SKM-1 (cell line): ENCODE data around the gene EPB41L2.
"Not testable (repeated sequence)": the region's sequence is repeated elsewhere in the genome, so short reads cannot be mapped to it uniquely, and the experiment has no call there.

Experiments
- DNase-seq: peaks from one replicate; lab custom pipeline; 2025; ENCODE audit not compliant: unreplicated experiment; lab: John Stamatoyannopoulos, UW

Gene EPB41L2

GRCh38 chr6:131005439-131006016, 57.5 kb downstream of the EPB41L2 start:
- no peak for DNase-seq

- DNase-seq = no peak
Measured at GRCh38 chr6:131004936-131005335, 58.1 kb downstream of the EPB41L2 start.

- DNase-seq = no peak
Measured at GRCh38 chr6:131004387-131004755, 58.7 kb downstream of the EPB41L2 start.

GRCh38 chr6:131003488-131004386, 59.3 kb downstream of the EPB41L2 start:
- DNase-seq = no peak

GRCh38 chr6:131002661-131002980, 60.4 kb downstream of the EPB41L2 start:
- no peak for DNase-seq

DNA sequence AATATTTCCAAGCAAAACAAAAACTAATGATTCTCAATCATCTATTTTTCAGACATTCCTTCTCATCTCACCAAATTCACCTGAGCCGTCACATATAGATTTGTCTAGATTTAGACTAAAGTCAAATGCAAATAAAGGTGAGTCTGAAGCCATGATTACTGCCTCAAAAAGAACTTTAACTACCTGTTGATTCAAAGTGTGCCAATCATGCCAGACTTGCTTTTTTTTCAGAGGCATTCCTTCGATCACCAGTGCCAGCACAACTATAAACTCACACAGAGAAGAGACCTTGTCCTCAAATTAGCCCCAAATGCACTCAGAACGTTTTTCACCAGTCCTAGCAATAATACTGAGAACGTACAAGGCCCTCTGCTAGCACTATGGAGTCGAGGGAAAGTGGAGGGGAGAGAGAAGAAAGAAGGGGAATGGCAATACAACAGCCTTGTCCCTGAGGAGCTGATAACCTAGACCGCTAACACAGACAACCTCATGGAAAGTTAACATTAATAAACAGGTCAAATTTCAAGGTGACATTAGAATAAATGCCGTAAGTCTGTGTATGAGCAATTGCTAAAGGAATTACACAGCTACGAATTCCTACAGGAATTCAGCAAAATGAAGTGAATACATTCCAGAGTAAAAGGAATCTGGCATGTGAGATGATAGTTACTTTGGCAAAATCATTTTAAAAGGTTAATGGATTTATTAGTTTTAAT, 60.9 kb downstream of the EPB41L2 start:
- no peak for DNase-seq

DNA sequence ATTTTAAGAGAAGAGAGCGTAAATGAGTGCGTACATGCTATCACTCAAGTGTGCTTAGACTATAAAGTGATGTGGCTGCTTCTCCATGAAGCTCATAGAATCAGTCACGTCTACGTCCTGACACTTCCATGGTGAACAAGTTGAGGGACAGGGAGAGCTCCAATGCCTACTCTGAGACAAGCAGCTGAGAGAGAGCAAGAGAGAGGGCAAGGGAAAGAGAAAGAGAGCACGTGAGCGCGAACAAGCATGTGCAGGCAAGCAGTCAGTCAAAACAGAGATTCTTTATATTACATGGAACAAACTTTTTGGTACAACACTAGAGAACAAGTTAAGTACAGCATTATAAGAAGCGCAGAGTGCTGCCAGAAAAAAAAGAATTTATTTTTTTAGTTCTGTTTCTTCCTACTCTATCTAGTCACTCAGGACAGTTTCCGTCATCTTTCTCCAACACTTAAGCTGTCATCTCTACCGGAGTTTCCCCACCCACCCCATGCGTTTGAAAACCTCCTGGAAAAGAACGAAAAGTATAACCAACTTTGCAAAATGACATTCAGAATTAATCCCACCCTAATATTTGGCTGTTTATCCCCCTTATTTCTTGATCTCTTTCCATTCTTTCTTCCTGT, 61.8 kb downstream of the EPB41L2 start:
- no peak for DNase-seq

DNA sequence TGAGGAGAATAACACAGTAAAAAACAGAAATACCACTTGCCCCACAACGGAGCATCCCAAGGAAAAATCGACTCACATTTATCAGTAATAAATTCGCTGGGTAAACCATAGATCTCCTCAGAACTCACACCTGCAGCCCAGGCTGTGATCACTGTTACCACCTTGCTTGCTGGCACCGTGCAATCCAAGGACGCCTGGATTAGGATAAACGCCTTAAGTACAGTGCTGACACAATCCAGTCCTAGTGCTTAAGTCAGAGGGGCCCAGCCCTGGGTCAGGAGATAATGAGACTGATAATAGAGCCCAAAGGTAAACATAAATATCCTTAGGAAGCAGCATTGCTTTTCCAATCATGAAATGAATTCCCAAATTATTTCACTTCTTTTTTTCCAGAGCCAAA, 62.5 kb downstream of the EPB41L2 start:
- no peak for DNase-seq

- DNase-seq = no peak
Measured at GRCh38 chr6:130997061-130997753, 65.8 kb downstream of the EPB41L2 start.

- no peak for DNase-seq
Measured at GRCh38 chr6:130996635-130997034, 66.4 kb downstream of the EPB41L2 start.

- no peak for DNase-seq
Measured at GRCh38 chr6:130995783-130996447, 67.1 kb downstream of the EPB41L2 start.

DNA sequence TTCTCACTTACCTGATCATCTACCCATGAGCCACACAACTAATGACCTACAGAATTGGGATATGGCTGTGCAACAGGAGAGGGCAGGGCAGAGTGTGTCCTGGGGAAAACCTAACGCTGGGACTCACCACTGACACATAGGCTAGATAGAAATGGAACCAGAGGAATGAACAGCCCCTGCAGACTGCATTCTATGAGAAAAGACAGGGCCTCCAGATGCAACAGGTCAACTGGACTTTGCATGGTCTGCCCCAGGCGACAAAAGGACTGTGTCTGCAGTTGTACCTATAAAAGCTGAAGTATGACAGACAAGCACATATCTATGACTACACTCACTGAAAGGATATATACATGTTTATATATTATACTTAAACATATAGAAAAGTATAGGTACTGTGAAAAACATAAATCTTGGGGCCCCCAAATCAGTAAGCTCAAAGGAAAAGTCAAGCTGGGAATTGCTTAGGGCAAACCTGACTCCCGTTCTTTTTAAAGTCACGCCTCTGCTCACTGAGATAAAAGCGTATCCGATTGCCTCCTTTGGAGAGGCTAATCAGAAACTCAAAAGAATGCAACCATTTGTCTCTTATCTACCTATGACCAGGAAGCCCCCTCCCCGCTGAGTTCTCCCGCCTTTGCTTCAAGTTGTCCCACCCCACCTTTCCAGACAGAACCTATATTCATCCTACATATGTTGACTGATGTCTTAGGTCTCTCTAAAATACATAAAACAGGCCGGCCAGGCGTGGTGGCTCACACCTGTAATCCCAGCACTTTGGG, 68.5 kb downstream of the EPB41L2 start:
- no peak for DNase-seq

- DNase-seq = no peak
Measured at GRCh38 chr6:130993292-130993765, 69.7 kb downstream of the EPB41L2 start.

- no peak for DNase-seq
Measured at GRCh38 chr6:130991422-130992137, 71.5 kb downstream of the EPB41L2 start.

DNA sequence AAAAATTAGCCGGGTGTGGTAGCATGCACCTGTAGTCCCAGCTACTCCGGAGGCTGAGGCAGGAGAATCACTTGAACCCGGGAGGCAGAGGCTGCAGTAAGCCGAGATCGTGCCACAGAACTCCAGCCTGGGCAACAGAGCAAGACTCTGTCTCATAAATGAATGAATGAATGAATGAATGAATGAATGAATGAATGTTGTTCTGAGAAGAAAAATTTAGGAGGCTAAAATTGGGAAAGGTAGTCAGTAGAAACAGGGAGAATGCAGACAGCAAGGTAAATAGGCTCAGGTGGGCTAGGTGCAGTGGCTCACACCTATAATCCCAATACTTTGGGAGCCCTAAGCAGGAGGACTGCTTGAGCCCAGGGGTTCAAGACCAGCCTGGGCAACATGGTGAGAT, 75.5 kb downstream of the EPB41L2 start:
- DNase-seq = not testable (repeated sequence)

- DNase-seq = no peak
Measured at GRCh38 chr6:130985115-130985514, 77.9 kb downstream of the EPB41L2 start.

GRCh38 chr6:130982941-130983456, 80.0 kb downstream of the EPB41L2 start:
- no peak for DNase-seq

DNA sequence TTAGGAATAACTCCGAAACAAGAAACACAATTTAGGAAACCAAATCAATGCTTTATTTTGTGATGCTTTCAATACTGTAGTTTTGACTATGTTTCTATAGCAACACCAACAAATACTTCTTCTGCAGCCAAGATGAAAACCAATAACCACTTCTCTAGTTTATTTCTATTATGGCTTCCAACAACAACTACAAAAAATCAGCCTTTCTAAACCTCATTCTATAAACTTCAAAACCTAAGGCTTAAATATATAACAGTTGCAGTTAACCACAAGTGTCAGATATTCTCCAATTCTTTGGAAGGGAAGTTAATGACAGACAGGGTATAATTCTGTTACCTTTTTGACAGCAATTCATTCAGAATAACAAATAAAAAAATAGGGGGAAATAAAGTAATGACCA, 80.9 kb downstream of the EPB41L2 start:
- no peak for DNase-seq

DNA sequence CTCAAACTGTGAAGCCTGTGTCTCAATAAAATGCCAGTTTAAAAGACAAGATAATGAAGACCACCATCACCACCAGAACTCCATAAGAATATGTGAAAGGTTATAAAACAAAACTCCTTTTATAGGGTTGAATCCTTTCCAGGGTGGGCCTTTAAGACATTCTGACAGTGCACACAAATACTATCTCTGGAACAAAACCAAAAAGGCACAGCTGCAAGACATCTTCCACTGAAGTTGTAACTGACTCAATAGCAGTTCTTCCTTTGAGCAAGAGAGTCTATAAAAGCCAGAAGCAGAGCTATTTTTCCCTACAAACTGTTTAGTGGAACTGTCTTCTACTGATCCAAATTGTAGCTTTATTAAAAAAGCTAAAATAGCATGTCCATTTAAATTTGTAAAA, 81.6 kb downstream of the EPB41L2 start:
- DNase-seq = no peak
